ENCODE data around the gene MYLK. TPM values are rescaled to one million over a fixed set of nuclear protein-coding genes. Genes with fewer than 3 reads are reported as not detected.

The MYLK gene
- total and polyA plus RNA-seq, 10 of the 15 experiments (the other 5 are each of a cell fraction or from before 2014, with no cell fraction given), result 0.04 to 1.6 (median 0.42) TPM; not detected in 1

DNA sequence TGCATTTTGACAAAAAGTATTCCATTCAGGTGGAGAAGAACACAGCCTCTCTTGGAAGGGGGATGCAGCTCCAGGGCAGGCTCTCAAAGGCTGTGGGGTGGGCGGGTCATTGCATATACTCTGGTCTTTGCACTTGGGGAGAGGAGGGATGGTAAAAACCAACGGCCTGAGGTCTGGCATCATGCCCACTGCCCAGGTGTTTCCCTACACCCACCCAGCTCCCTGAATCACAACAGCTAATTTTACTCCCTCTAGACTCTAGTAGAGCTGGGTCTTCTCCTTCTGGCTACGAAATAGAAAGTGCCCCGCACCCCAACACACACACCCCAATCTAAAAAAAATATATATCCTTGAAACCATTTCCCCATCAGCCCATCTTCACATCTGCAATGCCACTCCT is 1.0 kb downstream of the MYLK start (continued):
- TF ChIP-seq SKIL (IDR thresholded peaks at IDR 0.05; ENCODE audit: low read depth, poor library complexity, severe bottlenecking) (no peak), HCFC1 (IDR thresholded peaks at IDR 0.05; ENCODE audit: low read length) (no peak), CREM (IDR thresholded peaks at IDR 0.05; ENCODE audit: low read depth) (no peak), IRF4 (IDR thresholded peaks at IDR 0.05; ENCODE audit: low read depth, low read length) (no peak), BRCA1 (IDR thresholded peaks at IDR 0.05; ENCODE audit: low read depth, low read length) (no peak), TBL1XR1 (IDR thresholded peaks at IDR 0.05; ENCODE audit: low read depth, low read length) (no peak), EZH2 (IDR thresholded peaks at IDR 0.05; ENCODE audit: borderline replicate concordance, control insufficient read depth, low read depth, low read length) (no peak)
- TF ChIP-seq, protein P1, sequence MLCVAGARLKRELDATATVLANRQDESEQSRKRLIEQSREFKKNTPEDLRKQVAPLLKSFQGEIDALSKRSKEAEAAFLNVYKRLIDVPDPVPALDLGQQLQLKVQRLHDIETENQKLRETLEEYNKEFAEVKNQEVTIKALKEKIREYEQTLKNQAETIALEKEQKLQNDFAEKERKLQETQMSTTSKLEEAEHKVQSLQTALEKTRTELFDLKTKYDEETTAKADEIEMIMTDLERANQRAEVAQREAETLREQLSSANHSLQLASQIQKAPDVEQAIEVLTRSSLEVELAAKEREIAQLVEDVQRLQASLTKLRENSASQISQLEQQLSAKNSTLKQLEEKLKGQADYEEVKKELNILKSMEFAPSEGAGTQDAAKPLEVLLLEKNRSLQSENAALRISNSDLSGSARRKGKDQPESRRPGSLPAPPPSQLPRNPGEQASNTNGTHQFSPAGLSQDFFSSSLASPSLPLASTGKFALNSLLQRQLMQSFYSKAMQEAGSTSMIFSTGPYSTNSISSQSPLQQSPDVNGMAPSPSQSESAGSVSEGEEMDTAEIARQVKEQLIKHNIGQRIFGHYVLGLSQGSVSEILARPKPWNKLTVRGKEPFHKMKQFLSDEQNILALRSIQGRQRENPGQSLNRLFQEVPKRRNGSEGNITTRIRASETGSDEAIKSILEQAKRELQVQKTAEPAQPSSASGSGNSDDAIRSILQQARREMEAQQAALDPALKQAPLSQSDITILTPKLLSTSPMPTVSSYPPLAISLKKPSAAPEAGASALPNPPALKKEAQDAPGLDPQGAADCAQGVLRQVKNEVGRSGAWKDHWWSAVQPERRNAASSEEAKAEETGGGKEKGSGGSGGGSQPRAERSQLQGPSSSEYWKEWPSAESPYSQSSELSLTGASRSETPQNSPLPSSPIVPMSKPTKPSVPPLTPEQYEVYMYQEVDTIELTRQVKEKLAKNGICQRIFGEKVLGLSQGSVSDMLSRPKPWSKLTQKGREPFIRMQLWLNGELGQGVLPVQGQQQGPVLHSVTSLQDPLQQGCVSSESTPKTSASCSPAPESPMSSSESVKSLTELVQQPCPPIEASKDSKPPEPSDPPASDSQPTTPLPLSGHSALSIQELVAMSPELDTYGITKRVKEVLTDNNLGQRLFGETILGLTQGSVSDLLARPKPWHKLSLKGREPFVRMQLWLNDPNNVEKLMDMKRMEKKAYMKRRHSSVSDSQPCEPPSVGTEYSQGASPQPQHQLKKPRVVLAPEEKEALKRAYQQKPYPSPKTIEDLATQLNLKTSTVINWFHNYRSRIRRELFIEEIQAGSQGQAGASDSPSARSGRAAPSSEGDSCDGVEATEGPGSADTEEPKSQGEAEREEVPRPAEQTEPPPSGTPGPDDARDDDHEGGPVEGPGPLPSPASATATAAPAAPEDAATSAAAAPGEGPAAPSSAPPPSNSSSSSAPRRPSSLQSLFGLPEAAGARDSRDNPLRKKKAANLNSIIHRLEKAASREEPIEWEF (IDR thresholded peaks at IDR 0.05; ENCODE audit: insufficient replicate concordance, low read depth, low read length), result no peak
- TF ChIP-seq, protein P2, sequence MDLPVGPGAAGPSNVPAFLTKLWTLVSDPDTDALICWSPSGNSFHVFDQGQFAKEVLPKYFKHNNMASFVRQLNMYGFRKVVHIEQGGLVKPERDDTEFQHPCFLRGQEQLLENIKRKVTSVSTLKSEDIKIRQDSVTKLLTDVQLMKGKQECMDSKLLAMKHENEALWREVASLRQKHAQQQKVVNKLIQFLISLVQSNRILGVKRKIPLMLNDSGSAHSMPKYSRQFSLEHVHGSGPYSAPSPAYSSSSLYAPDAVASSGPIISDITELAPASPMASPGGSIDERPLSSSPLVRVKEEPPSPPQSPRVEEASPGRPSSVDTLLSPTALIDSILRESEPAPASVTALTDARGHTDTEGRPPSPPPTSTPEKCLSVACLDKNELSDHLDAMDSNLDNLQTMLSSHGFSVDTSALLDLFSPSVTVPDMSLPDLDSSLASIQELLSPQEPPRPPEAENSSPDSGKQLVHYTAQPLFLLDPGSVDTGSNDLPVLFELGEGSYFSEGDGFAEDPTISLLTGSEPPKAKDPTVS (IDR thresholded peaks at IDR 0.05; ENCODE audit: low read depth, low read length), result no peak
- TF ChIP-seq, protein P3, sequence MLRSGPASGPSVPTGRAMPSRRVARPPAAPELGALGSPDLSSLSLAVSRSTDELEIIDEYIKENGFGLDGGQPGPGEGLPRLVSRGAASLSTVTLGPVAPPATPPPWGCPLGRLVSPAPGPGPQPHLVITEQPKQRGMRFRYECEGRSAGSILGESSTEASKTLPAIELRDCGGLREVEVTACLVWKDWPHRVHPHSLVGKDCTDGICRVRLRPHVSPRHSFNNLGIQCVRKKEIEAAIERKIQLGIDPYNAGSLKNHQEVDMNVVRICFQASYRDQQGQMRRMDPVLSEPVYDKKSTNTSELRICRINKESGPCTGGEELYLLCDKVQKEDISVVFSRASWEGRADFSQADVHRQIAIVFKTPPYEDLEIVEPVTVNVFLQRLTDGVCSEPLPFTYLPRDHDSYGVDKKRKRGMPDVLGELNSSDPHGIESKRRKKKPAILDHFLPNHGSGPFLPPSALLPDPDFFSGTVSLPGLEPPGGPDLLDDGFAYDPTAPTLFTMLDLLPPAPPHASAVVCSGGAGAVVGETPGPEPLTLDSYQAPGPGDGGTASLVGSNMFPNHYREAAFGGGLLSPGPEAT (IDR thresholded peaks at IDR 0.05; ENCODE audit: low read depth), result no peak
